ENCODE measurements around the gene NCOA1.
"Not testable (repeated sequence)": the region's sequence is repeated elsewhere in the genome, so short reads cannot be mapped to it uniquely, and the experiment has no call there.

The NCOA1 gene

GRCh38 chr2:24650997-24651642 lies 160.1 kb downstream of the NCOA1 start:
- DNase-seq: no peak

GRCh38 chr2:24651643-24652003 lies 160.6 kb downstream of the NCOA1 start:
- DNase-seq: no peak

GRCh38 chr2:24652265-24653182 lies 161.5 kb downstream of the NCOA1 start:
- DNase-seq: no peak

- DNase-seq: no peak
These were observed 166.8 kb downstream of the NCOA1 start for GRCh38 chr2:24657818-24658217.

- no peak for DNase-seq
These were observed 167.6 kb downstream of the NCOA1 start for GRCh38 chr2:24658531-24659202.

GRCh38 chr2:24659862-24660261 lies 168.8 kb downstream of the NCOA1 start:
- DNase-seq: no peak

GRCh38 chr2:24667542-24667941 lies 176.5 kb downstream of the NCOA1 start:
- DNase-seq: no peak

GRCh38 chr2:24671230-24671629 lies 180.2 kb downstream of the NCOA1 start:
- DNase-seq: no peak

GRCh38 chr2:24672589-24672988 lies 181.5 kb downstream of the NCOA1 start:
- no peak for DNase-seq

- DNase-seq: no peak
These were observed 184.3 kb downstream of the NCOA1 start for GRCh38 chr2:24675338-24675737.

DNA sequence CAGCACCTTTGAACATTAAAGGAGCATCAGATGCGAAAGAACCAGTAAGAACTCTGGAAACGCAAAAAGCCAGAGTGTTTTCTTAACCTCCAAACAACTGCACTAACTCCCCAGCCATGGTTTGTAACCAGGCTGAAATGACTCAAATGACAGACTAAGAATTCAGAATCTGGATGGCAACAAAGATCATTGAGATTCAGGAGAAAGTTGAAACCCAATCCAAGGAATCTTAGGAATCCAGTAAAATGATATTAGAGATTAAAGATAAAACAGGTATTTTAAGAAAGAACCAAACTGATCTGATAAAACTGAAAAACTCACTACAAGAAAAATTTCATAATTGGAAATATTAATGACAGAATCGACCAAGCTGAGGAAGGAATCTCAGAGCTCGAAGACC lies 185.4 kb downstream of the NCOA1 start:
- no peak for DNase-seq

DNA sequence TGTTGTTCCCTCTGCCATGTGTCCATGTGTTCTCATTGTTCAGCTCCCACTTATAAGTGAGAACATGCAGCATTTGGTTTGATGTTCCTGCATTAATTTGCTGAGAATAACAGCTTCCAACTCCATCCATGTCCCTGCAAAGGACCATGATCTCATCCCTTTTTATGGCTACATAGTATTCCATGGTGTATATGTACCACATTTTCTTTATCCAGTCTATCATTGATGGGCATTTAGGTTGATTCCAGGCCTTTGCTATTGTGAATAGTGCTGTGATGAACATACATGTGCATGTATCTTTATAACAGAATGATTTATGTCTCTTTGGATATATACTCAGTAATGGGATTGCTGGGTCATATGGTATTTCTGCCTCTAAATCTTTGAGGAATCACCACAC lies 187.0 kb downstream of the NCOA1 start:
- DNase-seq: not testable (repeated sequence)

DNA sequence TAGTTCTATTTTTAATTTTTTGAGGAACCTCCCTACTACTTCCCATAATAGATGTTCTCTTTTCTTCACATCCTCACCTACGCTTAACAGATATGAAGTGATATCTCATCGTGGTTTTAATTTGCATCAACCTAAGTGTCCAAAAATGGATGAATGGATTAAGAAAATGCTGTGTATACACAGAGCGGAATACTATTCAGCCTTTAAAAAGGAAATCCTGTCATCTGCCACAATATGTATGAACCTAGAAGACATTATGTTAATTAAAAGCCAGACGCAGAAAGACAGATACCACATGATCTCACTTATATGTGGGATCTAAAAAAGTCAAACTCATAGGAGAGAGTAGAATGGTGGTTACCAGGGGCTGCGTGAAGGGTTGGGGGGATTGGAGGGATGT lies 189.1 kb downstream of the NCOA1 start:
- DNase-seq: no peak

DNA sequence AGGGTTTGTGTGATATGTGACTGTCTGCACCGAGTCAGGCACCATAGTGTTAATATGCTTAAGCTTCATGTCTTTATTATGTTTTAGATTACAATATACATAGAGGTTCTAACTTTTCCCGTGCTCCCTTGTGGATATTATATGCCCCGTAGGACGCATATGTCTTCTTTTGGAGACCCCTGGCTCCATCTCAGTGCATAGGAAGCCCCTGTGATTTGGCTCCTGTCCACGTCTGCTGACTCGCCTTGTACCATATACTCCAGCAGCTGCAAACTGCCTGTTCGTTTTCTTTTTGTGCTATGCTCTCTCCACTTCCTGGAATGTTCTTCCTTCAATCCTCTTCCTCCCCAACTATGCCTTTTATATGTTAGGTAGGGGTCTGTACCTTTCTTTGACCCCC lies 191.2 kb downstream of the NCOA1 start:
- DNase-seq: no peak

DNA sequence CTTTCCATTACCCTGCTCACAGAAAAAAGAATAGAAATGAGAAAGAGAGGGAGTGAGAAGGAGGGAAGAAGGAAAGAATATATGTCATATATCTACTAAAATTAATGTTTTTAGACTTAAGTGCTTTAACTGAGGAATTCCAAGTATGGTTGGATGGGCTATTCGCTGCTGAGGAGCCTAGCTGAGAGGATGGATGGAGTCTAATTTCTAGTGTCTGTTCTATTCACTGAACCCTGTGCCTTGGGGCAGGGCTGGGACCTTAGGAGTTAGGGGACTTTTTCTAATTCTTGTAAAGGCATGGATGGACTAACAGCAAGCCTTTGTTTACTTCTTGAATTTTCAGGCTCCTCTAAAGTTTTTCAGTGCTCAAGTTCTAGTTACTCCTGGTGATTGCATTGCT lies 192.4 kb downstream of the NCOA1 start:
- no peak for DNase-seq

- no peak for DNase-seq
These were observed 199.5 kb downstream of the NCOA1 start for GRCh38 chr2:24690524-24690923.

- DNase-seq: no peak
These were observed 200.8 kb downstream of the NCOA1 start for GRCh38 chr2:24691806-24692205.

- no peak for DNase-seq
These were observed 206.7 kb downstream of the NCOA1 start for GRCh38 chr2:24697792-24698191.

DNA sequence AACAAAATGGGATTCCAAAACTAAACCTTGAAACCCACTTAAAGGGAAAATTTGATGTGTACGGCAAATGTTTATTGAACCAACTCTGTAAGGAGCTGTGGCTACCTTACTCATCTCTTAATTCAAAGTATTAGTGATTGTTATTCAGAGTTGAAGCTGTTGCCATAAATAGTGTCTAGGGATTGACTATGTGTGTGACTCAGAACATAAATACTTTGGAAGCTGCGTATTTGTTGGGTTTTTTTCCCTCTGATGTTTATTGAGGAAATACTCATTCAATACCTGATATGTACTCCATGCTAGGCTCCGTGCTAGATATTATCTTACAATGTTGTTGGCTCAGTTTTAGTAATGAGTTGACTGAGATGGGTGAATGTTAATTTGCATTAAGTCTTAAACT lies 211.7 kb downstream of the NCOA1 start:
- DNase-seq: no peak

GRCh38 chr2:24704692-24705091 lies 213.6 kb downstream of the NCOA1 start:
- DNase-seq: no peak

DNA sequence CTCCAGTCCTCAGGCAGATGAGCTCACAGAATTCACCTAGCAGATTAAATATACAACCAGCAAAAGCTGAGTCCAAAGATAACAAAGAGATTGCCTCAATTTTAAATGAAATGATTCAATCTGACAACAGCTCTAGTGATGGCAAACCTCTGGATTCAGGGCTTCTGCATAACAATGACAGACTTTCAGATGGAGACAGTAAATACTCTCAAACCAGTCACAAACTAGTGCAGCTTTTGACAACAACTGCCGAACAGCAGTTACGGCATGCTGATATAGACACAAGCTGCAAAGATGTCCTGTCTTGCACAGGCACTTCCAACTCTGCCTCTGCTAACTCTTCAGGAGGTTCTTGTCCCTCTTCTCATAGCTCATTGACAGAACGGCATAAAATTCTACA lies 216.1 kb downstream of the NCOA1 start:
- DNase-seq: no peak

- DNase-seq: no peak
These were observed 217.6 kb downstream of the NCOA1 start for GRCh38 chr2:24708537-24709152.

GRCh38 chr2:24710806-24711205 lies 219.8 kb downstream of the NCOA1 start:
- no peak for DNase-seq

- no peak for DNase-seq
These were observed 220.8 kb downstream of the NCOA1 start for GRCh38 chr2:24711865-24712264.

Measured in activated CD4-positive, alpha-beta T cell treated with anti-CD3 and anti-CD28 coated beads, Interleukin-2, amount 50 U/mL, for 1 hour (primary cell).